ENCODE results near the gene MYO7A.

Gene MYO7A

DNA sequence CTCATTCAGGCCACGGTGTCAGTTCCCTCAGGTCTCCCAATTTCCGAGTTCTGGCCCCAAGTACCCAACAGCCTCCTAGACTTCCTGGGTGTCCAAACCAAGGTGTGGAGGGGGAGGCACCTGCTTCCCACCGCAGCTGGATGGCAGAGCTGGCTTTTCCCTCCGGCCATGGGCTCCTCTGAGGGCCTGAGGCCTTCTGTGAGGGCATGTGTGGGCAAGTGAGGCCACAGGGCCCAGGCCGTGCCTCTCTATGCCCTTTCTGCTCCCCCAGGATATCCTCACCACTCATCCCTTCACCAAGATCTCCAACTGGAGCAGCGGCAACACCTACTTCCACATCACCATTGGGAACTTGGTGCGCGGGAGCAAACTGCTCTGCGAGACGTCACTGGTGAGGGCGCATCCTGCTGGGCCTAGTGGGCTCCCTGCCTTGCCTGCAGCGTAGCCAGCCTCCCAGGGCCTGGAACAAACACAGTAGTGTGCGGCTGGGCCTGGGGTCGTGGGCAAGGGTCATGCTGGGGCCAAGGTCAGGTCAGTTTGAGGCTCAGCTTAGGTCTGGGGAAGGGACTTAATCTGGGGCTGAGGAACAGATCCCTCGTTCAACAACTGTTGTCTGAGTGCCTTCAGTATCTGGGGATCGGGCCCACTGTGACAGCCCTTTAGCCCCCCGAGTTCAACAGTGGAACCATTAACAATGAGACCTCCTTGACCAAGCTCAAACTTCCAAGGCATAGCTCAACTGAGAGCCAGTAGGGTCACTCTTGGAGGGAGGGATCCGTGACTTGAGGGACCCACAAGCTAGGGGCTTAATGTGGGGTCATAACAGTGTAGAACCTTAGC, 85.8 kb downstream of the MYO7A start:
- DNase-seq (ENCODE audit: low read depth in 3 of 3) = no peak

DNA sequence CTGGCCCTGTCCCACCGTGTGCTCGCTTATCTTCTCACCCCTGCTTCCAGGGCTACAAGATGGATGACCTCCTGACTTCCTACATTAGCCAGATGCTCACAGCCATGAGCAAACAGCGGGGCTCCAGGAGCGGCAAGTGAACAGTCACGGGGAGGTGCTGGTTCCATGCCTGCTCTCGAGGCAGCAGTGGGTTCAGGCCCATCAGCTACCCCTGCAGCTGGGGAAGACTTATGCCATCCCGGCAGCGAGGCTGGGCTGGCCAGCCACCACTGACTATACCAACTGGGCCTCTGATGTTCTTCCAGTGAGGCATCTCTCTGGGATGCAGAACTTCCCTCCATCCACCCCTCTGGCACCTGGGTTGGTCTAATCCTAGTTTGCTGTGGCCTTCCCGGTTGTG, 86.5 kb downstream of the MYO7A start:
- DNase-seq (ENCODE audit: low read depth in 3 of 3) = no peak

DNA sequence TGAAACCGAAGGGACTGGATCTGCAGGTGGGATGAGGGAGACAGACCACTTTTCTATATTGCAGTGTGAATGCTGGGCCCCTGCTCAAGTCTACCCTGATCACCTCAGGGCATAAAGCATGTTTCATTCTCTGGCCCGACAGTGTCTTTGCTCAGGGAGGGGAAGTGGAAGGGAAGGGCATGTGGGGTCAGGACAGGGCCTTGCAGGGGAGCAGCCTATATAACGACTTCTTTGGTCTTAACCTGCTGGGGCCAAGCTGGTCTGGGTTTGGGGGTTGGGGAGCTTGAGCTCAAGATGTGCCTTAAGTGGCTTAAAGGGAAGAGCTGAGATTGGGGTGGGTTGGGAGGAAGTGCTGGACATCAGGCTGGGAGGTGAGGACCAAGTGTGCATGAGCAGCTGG, 87.1 kb downstream of the MYO7A start:
- DNase-seq (ENCODE audit: low read depth in 3 of 3) = no peak

DNA sequence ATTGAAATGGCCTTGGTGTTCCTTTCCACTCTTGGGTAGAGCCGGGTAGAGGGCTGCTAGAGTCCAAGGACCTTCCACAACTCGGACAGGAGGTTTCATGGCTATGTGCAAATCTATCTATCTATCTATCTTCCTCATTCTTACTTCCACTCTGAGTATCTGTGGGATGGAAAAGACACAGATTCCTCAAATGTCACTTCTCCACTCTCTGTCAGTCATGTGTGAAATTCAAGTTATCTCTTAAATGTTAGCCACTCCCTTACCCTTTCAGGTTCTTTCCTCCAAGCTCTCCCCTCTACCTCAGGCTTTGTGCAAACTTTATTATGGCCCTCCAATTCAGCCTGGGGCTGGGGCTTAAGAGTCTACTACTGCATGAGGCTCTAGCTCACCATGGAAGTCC, 89.1 kb downstream of the MYO7A start:
- no peak for DNase-seq (ENCODE audit: low read depth in 3 of 3)

DNA sequence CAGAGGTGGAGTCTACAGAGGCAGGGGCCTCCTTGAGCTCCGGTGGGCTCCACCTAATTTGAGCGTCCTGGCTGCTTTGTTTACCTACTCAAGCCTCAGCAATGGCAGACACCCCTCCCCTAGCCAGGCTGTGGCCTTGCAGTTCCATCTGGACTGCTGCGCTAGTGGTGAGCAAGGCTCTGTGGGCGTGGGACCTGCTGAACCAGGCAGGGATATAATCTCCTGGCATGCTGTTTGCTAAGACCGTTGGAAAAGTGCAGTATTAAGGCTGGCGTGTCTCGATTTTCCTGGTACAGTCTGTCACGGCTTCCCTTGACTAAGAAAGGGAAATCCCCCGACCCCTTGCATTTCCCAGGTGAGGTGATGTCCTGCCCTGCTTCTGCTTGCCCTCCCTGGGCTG, 95.8 kb downstream of the MYO7A start:
- DNase-seq (ENCODE audit: low read depth in 3 of 3) = no peak

DNA sequence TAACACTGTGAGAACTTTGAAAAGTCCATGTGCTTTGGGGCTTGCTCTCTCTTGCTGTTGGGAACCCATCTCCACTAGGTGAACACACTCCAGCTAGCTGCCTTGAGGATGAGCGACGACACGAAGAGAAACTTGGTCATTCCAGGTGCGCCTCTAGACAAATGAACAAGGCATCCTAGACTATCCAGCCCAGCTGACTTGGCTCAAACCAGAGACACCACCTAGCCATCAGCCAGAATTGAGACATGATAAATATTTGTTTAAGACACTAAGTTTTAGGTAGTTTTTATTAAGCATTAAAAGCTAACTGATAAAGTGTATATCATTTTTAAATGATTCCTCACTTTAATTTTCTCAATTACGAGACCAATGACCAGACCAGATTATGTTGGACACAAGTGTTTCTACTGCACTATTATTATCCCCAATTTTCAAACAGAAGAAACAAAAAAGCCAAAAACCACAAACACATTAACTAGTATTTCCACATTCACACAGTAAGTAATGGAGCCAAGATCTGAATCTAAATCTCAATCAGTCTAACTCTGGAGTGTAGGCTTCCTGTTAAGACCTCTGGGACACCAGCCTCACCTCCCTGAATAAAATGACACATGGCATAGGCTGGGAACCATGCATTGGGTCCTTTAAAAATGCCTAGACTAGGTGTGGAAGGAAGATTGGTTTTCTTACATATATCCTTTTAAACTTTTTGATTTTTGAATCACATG, 103.0 kb downstream of the MYO7A start:
- DNase-seq (ENCODE audit: low read depth in 3 of 3) = no peak

DNA sequence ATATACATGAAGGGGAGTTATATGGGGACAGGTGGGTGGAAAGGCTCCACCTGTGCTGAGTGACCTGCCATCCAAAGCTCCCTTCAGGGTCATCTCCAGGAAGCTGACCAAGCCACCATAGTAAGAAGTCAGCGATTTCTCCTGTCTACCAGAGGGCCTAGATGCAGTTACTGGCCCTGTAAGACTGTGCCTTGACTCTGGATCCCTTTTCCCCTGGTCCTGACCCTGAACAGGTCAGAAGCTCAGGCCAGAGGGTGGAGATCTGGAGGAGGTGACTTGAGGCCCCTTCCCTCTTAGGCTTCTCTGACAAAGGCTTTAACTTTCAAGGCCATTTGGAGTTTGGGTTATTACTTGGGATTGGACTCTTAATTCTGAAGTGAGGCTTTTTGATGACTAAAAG, 103.8 kb downstream of the MYO7A start:
- no peak for DNase-seq (ENCODE audit: low read depth in 3 of 3)

DNA sequence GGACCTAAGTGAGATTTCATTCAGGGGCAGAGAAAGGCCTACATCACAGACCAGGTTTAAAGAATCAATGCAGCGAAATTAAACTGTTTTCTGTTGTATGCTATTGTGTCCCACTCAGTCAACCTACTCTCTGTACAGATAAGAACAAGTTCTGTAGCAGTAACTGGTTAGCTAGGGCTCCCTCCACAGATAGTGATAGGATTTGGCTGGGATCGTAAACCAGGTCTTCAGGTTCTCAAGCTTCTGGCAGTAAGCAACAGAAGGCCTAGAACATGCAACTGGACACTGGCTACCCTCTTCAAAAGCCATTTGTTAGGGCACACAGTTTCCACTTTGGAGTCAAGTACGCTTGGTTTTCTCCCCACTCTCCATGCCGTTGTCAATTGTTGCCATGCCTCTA, 104.2 kb downstream of the MYO7A start:
- DNase-seq (ENCODE audit: low read depth in 3 of 3) = no peak

DNA sequence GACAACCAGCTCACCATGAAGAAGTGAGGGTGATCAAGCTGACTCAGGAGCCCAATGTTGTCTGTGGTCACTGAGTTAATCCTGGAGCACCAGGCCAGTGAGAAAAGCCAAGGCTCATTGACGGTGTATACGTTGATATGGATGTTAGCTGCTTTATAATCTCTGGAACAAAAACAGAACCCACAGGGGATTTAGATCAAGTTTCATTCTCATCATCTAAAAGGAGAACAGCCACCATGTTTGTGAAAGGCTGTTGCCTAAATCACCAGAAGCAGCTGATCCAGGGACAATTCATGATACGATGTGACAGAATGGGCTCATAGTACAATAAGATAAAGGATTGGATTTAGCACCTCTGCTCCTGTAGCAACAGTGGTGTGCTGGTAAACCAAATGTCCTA, 105.0 kb downstream of the MYO7A start:
- no peak for DNase-seq (ENCODE audit: low read depth in 3 of 3)

DNA sequence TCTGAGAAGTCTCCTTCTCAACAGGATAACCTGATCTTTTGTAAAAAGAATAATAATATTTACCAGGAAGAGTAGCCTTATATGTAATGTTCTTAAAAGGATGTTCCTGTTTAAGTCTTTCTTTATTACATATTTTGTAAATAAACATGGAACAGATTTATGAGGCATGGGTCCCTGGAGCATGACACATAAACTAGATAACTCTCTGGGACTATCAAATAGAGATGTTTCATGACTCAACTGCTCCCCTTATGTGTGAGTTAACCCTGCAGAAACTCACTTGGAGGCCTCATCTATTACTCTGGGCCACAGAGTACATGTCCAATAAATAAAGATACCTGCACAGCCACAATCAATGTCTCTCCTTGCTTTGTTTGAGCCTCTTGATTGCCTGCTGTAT, 108.9 kb downstream of the MYO7A start:
- DNase-seq (ENCODE audit: low read depth in 3 of 3) = no peak

DNA sequence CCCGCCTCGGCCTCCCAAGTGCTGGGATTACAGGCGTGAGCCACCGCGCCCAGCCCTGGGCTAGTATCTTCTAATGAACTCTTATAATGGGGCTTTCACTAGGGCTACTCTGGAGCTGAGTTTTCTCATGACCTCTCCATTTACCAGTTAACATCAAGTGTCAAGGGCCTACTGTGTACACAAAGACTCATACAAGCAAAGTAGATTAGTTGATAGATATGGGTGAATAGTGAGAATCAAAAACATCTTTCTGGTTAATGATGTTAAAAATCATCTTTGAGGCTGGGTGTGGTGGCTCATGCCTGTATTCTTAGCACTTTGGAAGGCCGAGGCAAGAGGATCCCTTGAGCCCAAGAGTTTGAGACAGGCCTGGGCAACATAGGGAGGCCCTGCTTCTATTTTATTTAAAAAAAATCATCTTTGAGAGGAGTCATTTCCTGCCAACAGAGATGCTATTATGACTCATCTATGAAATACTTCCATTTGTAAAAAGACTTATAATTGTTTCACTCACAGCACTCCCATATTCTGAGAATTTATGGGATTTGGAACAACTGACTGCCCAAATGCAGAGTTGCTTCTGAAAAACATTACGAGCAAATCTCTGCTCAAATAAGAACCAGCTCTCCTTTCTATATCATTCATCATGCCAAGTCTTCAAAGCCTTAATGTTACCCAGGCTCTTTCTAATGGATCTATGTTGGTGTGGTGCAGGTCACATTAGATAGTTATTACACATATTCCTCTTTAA, 116.4 kb downstream of the MYO7A start:
- DNase-seq (ENCODE audit: low read depth in 3 of 3) = no peak

DNA sequence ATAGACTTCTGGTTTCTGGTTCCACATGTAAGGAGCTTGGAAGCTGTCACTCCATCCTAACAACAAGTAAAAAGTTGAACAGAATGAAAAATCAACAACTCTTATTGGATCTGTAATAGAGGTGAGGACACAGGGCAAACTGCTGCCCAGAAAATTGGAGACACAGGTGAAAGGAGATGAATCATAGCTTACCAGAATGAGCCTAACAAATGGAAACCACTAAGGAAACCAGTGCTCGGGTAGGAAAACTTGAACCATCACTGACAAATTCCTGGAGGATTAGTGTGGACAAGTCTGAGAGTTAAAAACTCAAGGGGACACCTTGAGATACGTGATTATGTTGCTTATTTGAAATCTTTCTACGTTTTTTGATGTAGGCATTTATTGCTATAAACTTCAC, 121.4 kb downstream of the MYO7A start:
- DNase-seq (ENCODE audit: low read depth in 3 of 3) = no peak

DNA sequence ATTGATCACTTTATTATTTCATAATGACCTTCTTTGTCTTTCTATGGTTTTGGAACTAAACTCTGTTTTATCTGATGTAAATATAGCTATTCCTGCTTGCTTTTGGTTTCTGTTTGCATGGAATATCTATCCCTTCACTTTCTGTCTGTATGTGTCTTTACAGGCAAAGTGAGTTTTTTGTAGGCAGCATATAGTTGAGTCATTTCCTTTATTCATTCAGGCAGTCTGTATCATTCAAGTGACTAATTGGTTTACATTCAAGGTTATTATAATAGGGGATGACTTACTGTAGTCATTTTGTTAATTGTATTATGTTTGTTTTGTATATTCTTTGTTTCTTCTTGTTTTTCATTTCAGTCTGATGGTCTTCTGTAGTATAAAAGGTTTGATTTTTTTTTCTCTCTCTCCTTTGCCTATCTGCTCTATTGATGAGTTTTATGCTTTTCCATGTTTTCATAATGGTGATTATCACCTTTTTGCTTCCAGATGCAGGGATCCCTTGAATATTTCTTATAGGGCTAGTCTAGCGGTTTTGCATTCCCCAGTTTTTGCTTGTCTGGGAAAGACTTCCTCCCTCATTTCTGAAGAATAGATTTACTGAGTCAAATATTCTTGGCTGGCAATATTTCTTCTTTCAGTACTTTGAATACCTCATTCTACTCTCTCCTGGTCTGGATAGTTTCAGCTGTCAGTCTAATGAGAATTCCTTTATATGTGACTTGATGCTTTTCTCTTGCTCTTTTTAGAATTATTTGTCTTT, 123.0 kb downstream of the MYO7A start:
- DNase-seq (ENCODE audit: low read depth in 3 of 3) = no peak

DNA sequence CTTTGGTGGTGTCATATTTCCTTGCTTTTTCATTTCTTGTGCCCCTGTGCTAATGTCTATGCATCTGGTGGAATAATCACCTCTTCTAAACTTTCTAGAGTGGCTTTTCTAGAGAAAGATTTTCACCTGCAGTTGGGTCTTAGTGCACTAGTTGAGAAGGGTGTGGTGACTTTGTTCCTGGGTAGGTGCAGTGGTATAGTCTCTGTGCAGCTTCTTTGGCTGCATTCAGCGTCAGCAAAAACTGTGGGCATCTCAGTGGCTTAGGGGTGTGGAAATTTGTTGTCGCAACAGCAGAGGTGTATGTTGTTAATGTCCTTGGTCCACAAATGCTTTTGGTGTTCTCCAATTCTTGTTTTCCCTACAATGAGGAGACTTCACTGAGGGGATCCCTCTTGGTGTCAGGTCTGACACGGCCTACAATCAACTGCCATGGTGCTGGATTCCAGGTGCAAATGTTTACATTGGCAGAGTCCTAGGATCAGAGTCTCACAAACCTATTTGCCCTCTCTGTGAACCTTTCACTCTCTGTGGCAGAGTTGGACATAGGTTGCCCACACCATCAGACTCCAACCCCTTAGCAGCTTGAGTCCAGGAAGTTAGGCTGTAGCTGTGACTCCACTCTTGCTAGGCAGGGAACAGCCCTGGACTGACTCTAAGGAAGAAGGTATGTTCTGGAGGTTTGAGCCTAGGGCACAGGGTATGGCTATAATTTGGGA, 124.7 kb downstream of the MYO7A start:
- DNase-seq (ENCODE audit: low read depth in 3 of 3) = no peak

DNA sequence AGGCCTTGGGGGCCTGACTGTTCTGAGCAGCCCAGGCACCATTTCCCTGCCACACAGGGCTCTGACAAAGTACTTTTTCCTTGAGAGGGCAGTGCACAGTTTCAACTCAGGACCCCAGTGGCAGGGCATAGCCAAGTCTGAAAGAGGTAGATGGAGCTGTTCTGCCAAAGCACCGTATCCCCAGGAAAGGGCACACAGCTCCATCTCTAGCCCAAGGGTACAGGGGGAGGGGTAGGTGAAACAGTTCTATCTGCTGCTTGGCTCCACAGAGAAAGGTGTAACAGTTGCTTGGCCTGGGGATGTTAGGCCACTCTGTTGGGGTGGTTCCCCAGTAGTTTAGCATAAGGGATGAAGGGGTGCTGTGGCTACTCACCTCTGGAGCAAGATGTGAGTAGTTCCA, 125.6 kb downstream of the MYO7A start:
- no peak for DNase-seq (ENCODE audit: low read depth in 3 of 3)

DNA sequence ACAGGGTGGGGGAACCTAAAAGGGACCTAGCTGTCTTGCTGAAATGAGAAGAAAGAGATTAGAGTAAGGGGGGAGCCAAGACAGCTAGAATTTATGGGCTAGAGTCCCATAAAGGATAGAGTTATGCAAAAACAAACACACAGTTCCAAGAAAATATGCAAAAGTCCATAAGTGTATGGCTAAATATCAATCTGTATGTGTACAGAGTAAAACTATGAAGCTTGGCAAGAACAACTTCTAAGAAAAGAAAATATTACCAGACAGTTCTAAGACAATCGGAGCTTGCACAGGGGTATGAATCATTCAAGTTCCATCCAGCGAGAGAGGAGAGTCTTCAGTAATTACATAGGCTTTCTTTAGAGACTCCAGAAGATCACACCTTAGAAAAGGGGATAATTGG, 131.6 kb downstream of the MYO7A start:
- DNase-seq (ENCODE audit: low read depth in 3 of 3) = no peak

DNA sequence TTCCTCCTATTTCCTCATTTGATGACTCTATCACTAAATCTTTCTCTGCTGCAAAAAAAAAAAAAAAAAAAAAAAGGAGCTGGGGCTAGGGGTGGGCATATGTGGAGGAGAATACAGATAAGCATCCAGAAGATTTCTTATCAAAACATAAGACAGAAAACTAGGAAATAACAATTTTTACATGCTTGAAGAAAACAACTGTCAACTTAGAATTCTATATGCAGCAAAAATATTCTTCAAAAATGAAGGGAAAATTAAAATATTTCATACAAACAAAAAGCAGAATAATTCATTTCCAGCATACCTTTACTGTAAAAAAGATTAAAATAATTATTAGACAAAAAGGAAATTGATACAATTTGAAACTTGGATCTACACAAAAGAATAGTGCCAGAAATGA, 134.8 kb downstream of the MYO7A start:
- no peak for DNase-seq (ENCODE audit: low read depth in 3 of 3)
